A549 (cell line): ENCODE data around the gene ENOX2.

Experiments used
- ATOH8 ChIP-seq: fragments of 250-450 bp; sonication (Bioruptor Pico); IDR thresholded peaks from 2 replicates; pipeline ENCODE4 v1.5.0; 2020; ENCODE audit warnings: low read depth, mild to moderate bottlenecking, moderate library complexity
- CTCF ChIP-seq: fragments of >200 bp; sonication (Bioruptor Twin); formaldehyde crosslinking; IDR thresholded peaks from 3 replicates; pipeline ENCODE4 v1.5.1; 2016
- ESRRA ChIP-seq: fragments of 150-350 bp; IDR thresholded peaks from 2 replicates; pipeline ENCODE4 v1.6.1; 2014; ENCODE audit warnings: mild to moderate bottlenecking, low read length, borderline replicate concordance
- JUN ChIP-seq, 2 experiments: fragments of >200 bp; sonication (Bioruptor Twin); formaldehyde crosslinking; IDR thresholded peaks; 2 replicates in 1 of 2; 3 replicates in 1 of 2; pipeline ENCODE4 v1.6.1; 2016 to 2017
- MAZ ChIP-seq: fragments of 150-350 bp; IDR thresholded peaks from 2 replicates; pipeline ENCODE4 v1.6.1; 2014; ENCODE audit warnings: antibody characterized with exemption, low read depth, low read length, borderline replicate concordance
- PBX3 ChIP-seq: IDR thresholded peaks from 2 replicates; pipeline ENCODE4 v1.6.1; 2012
- POLR2A ChIP-seq: IDR thresholded peaks from 2 replicates; pipeline ENCODE4 v1.6.1; 2012; ENCODE audit warnings: mild to moderate bottlenecking, low read length
- RAD21 ChIP-seq, 2 experiments: fragments of >200 bp in 1 of 2; sonication (Bioruptor Twin) in 1 of 2; formaldehyde crosslinking in 1 of 2; IDR thresholded peaks in 1 of 2; conservative IDR thresholded peaks in 1 of 2; 2 replicates in 1 of 2; 3 replicates in 1 of 2; pipeline ENCODE4 v1.6.1; 2012 to 2018; ENCODE audit warnings: inconsistent platforms in 1 of 2
- REST ChIP-seq: fragments of 200-600 bp; sonication (generic); IDR thresholded peaks from 2 replicates; pipeline ENCODE4 v1.6.1; 2016; ENCODE audit warnings: antibody characterized with exemption, mild to moderate bottlenecking, moderate library complexity

- no peak for TF ChIP-seq REST
- TF ChIP-seq CTCF, result no peak
- no peak for TF ChIP-seq ATOH8 (CRISPR knock-in tag)
- TF ChIP-seq PBX3, result no peak
- TF ChIP-seq MAZ, result no peak
- TF ChIP-seq POLR2A, result no peak
- TF ChIP-seq RAD21 (conservative IDR thresholded peaks at IDR 0.05 in 1 of 2, IDR thresholded peaks at IDR 0.05 in 1 of 2), result no peak
- no peak for TF ChIP-seq ESRRA
- no peak for TF ChIP-seq JUN (IDR thresholded peaks at IDR 0.05)
Measured at GRCh38 chrX:130841776-130842175, 61.2 kb downstream of the ENOX2 start.
